Parathyroid adenoma (tissue), 2 donors: ENCODE results near the gene OTULIN.
A peak's percentile ranks its signal among the peaks of the same experiment; 100 is the strongest.

ENCODE experiments used
- H2AFZ ChIP-seq: fragments of 300-600 bp; sonication (generic); one replicate; pipeline ENCODE4 v1.7.0; 2017; ENCODE audit warnings: antibody characterized with exemption, mild to moderate bottlenecking
- H3K27ac ChIP-seq: fragments of 300-600 bp; sonication (generic); one replicate; pipeline ENCODE4 v1.7.0; 2017
- H3K27me3 ChIP-seq: fragments of 300-600 bp; sonication (generic); one replicate; pipeline ENCODE4 v1.7.0; 2017; ENCODE audit warnings: low read length; ENCODE audit not compliant: control insufficient read depth, insufficient read depth
- H3K36me3 ChIP-seq: fragments of 300-600 bp; sonication (generic); one replicate; pipeline ENCODE4 v1.7.0; 2017; ENCODE audit warnings: low read length; ENCODE audit not compliant: control insufficient read depth, insufficient read depth
- H3K4me1 ChIP-seq: fragments of 300-600 bp; sonication (generic); one replicate; pipeline ENCODE4 v1.7.0; 2017; ENCODE audit warnings: control low read depth
- H3K4me2 ChIP-seq: fragments of 300-600 bp; sonication (generic); one replicate; pipeline ENCODE4 v1.7.0; 2017; ENCODE audit warnings: low read length
- H3K4me3 ChIP-seq: fragments of 300-600 bp; sonication (generic); one replicate; pipeline ENCODE4 v1.7.0; 2017; ENCODE audit warnings: low read depth, low read length
- H3K79me2 ChIP-seq: fragments of 300-600 bp; sonication (generic); one replicate; pipeline ENCODE4 v1.7.0; 2017; ENCODE audit warnings: control low read depth
- H3K9ac ChIP-seq: fragments of 300-600 bp; sonication (generic); one replicate; pipeline ENCODE4 v1.7.0; 2017; ENCODE audit warnings: mild to moderate bottlenecking
- H3K9me3 ChIP-seq: fragments of 300-600 bp; sonication (generic); one replicate; pipeline ENCODE4 v1.7.0; 2017; ENCODE audit warnings: low read length; ENCODE audit not compliant: control insufficient read depth
- TF ChIP-seq, protein P1 (sequence below): fragments of 300-600 bp; sonication (generic); IDR thresholded peaks from one replicate; pipeline ENCODE4 v1.7.0; 2017; ENCODE audit warnings: antibody characterized with exemption, mild to moderate bottlenecking
- donor health status: primary hyperparathyroidism.

Gene OTULIN

GRCh38 chr5:14664270-14665100, at the start of gene OTULIN:
Gene OTULIN (plus strand): TSS chr5:14664718. CDS start chr5:14664826, 108 bp downstream.
- Histone ChIP-seq H3K4me1 (peaks cover 11% of the 10 kb centered on the region), H3K9me3 (no peaks in the 10 kb centered on the region), H3K27ac (peak within 1 kb of the TSS; percentile 90), H3K4me3 (peak within 1 kb of the TSS; percentile 83), H3K9ac (peak within 1 kb of the TSS; percentile 70), H3K36me3 (no peaks in the 10 kb centered on the region), H3K4me2 (peak within 1 kb of the TSS; percentile 95), H2AFZ (peak within 1 kb of the TSS; percentile 95), H3K27me3 (no peaks in the 10 kb centered on the region), H3K79me2 (peaks cover 29% of the 10 kb centered on the region)
- TF ChIP-seq, protein P1, sequence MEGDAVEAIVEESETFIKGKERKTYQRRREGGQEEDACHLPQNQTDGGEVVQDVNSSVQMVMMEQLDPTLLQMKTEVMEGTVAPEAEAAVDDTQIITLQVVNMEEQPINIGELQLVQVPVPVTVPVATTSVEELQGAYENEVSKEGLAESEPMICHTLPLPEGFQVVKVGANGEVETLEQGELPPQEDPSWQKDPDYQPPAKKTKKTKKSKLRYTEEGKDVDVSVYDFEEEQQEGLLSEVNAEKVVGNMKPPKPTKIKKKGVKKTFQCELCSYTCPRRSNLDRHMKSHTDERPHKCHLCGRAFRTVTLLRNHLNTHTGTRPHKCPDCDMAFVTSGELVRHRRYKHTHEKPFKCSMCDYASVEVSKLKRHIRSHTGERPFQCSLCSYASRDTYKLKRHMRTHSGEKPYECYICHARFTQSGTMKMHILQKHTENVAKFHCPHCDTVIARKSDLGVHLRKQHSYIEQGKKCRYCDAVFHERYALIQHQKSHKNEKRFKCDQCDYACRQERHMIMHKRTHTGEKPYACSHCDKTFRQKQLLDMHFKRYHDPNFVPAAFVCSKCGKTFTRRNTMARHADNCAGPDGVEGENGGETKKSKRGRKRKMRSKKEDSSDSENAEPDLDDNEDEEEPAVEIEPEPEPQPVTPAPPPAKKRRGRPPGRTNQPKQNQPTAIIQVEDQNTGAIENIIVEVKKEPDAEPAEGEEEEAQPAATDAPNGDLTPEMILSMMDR = no peak

DNA sequence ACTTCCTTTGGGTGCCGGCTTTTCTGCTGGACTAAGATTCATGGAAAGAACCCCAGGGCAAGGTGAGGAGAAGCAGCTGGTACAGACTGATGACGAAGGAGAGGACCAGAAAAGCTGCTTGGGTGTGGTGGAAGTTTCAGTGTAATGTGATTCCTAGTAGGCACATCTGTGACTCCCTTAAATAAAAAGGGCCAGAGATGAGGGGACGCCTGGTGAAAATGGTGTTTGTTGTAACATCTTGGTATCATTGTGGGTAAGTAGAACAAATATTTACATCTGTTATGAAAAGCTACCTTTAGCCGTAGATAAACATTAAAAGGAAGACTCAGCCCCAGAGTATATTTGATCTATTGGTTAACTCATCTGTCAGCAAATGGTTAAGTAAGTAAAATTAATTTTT, 49.2 kb upstream of the OTULIN start:
- no peaks in the 10 kb centered on the region for H3K4me1 ChIP-seq
- no peak overlapping the region for H3K27ac ChIP-seq
- no peaks in the 10 kb centered on the region for H3K79me2 ChIP-seq
- H3K4me2 ChIP-seq = no peak overlapping the region
- H2AFZ ChIP-seq = no peak overlapping the region
- H3K36me3 ChIP-seq = no peaks in the 10 kb centered on the region
- TF ChIP-seq, protein P1 = no peak
- no peak overlapping the region for H3K4me3 ChIP-seq
- no peak overlapping the region for H3K9ac ChIP-seq
- no peaks in the 10 kb centered on the region for H3K9me3 ChIP-seq
- H3K27me3 ChIP-seq = no peaks in the 10 kb centered on the region

DNA sequence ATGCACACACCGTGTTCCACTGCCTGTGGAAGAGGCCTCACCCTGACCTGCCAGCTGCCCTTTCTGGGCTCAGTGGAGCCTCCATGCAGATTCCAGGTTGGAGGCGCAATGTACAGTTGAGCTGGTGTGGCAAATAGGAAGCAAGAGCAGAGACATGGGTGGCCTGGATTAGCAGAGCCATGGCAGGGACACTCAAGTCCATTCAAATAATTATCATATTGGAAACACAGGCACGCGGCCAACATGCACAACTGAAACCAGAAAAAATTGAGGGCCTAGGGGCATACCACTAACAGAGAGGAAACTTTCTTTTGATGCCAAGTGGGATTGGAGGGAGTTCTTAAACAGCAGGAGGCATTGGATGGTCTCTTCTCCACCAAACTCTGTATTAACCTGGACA, 47.1 kb upstream of the OTULIN start:
- Histone ChIP-seq H2AFZ (no peak overlapping the region), H3K27ac (no peak overlapping the region), H3K79me2 (no peaks in the 10 kb centered on the region), H3K9me3 (no peaks in the 10 kb centered on the region), H3K4me1 (no peaks in the 10 kb centered on the region), H3K27me3 (no peaks in the 10 kb centered on the region), H3K9ac (no peak overlapping the region), H3K4me2 (no peak overlapping the region), H3K36me3 (no peaks in the 10 kb centered on the region), H3K4me3 (no peak overlapping the region)
- TF ChIP-seq, protein P1 = no peak

DNA sequence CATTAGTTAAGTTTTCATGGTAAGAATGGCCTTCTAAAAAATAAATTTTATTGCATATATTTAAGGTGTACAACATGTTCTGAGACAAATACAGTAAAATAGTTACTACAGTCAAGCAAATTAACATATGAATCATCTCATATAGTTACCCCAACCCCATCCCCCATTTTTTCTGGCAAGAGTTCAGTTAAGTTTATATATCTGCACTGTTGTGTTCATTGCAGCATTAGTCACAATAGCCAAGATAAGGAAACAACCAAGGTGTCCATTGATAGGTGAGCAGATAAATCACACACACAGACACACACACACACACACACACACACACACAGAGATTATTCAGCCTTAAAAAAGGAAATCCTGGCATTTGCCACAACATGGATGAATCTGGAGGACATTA, 37.2 kb upstream of the OTULIN start:
- Histone ChIP-seq H3K27ac (no peak overlapping the region), H3K4me2 (no peak overlapping the region), H3K4me3 (no peak overlapping the region), H2AFZ (no peak overlapping the region), H3K79me2 (no peaks in the 10 kb centered on the region), H3K9ac (no peak overlapping the region), H3K9me3 (no peaks in the 10 kb centered on the region), H3K27me3 (no peaks in the 10 kb centered on the region), H3K4me1 (no peaks in the 10 kb centered on the region), H3K36me3 (no peaks in the 10 kb centered on the region)
- TF ChIP-seq, protein P1 = no peak

GRCh38 chr5:14628346-14628745, 36.2 kb upstream of the OTULIN start:
- Histone ChIP-seq H3K27ac (no peak overlapping the region), H2AFZ (no peak overlapping the region), H3K4me2 (no peak overlapping the region), H3K4me1 (no peaks in the 10 kb centered on the region), H3K9me3 (no peaks in the 10 kb centered on the region), H3K36me3 (no peaks in the 10 kb centered on the region), H3K79me2 (no peaks in the 10 kb centered on the region), H3K27me3 (no peaks in the 10 kb centered on the region), H3K4me3 (no peak overlapping the region), H3K9ac (no peak overlapping the region)
- TF ChIP-seq, protein P1 = no peak
